ENCODE data around the gene ZNFX1.
A peak's percentile ranks its signal among the peaks of the same experiment; 100 is the strongest.

The ZNFX1 gene

GRCh38 chr20:49270736-49271135 lies 7.1 kb downstream of the ZNFX1 start:
- Histone ChIP-seq H3K4me3 (IDR thresholded peaks at IDR 0.05; ENCODE audit: insufficient read depth, low read depth, low read length) (no peak overlapping the region), H3K4me1 (ENCODE audit: low read depth, poor library complexity, severe bottlenecking) (peaks cover 56% of the 10 kb centered on the region), H3K36me3 (ENCODE audit: insufficient read depth) (peaks cover 3% of the 10 kb centered on the region; the same call in 1 of the 2 replicates), H3K4me2 (no peak overlapping the region), H3K27ac (no peak overlapping the region), H3K27me3 (ENCODE audit: insufficient read depth, low read depth) (no peaks in the 10 kb centered on the region), H3K9ac (no peak overlapping the region), H3K79me2 (ENCODE audit: insufficient read depth, low read depth) (peaks cover 37% of the 10 kb centered on the region), H4K20me1 (ENCODE audit: insufficient read depth) (no peaks in the 10 kb centered on the region), H2AFZ (ENCODE audit: low read depth) (no peak overlapping the region)
- no peak for TF ChIP-seq CTCF (conservative IDR thresholded peaks at IDR 0.05; ENCODE audit: low read depth, low read length)

GRCh38 chr20:49270177-49270576 lies 7.7 kb downstream of the ZNFX1 start:
- no peaks in the 10 kb centered on the region for H3K27me3 ChIP-seq (ENCODE audit: insufficient read depth, low read depth)
- no peak overlapping the region for H3K4me3 ChIP-seq (IDR thresholded peaks at IDR 0.05; ENCODE audit: insufficient read depth, low read depth, low read length)
- peaks cover 50% of the 10 kb centered on the region for H3K4me1 ChIP-seq (ENCODE audit: low read depth, poor library complexity, severe bottlenecking)
- H3K27ac ChIP-seq: no peak overlapping the region
- no peak overlapping the region for H2AFZ ChIP-seq (ENCODE audit: low read depth)
- H4K20me1 ChIP-seq (ENCODE audit: insufficient read depth): no peaks in the 10 kb centered on the region
- peaks cover 3% of the 10 kb centered on the region; the same call in 1 of the 2 replicates for H3K36me3 ChIP-seq (ENCODE audit: insufficient read depth)
- H3K79me2 ChIP-seq (ENCODE audit: insufficient read depth, low read depth): peaks cover 33% of the 10 kb centered on the region
- no peak overlapping the region for H3K9ac ChIP-seq
- no peak for TF ChIP-seq CTCF (conservative IDR thresholded peaks at IDR 0.05; ENCODE audit: low read depth, low read length)
- no peak overlapping the region for H3K4me2 ChIP-seq

GRCh38 chr20:49268600-49269365 lies 9.1 kb downstream of the ZNFX1 start:
- H3K4me1 ChIP-seq (ENCODE audit: low read depth, poor library complexity, severe bottlenecking): peaks cover 40% of the 10 kb centered on the region
- H3K36me3 ChIP-seq (ENCODE audit: insufficient read depth): no peaks in the 10 kb centered on the region; the same call in 1 of the 2 replicates
- no peak overlapping the region for H3K4me3 ChIP-seq (IDR thresholded peaks at IDR 0.05; ENCODE audit: insufficient read depth, low read depth, low read length)
- H3K27me3 ChIP-seq (ENCODE audit: insufficient read depth, low read depth): no peaks in the 10 kb centered on the region
- TF ChIP-seq CTCF (conservative IDR thresholded peaks at IDR 0.05; ENCODE audit: low read depth, low read length): no peak
- H3K4me2 ChIP-seq: peak overlapping the region; percentile 48
- no peak overlapping the region for H3K27ac ChIP-seq
- H2AFZ ChIP-seq (ENCODE audit: low read depth): no peak overlapping the region
- peaks cover 33% of the 10 kb centered on the region for H3K79me2 ChIP-seq (ENCODE audit: insufficient read depth, low read depth)
- no peaks in the 10 kb centered on the region for H4K20me1 ChIP-seq (ENCODE audit: insufficient read depth)
- H3K9ac ChIP-seq: no peak overlapping the region

- Histone ChIP-seq H3K27ac (no peak overlapping the region), H2AFZ (ENCODE audit: low read depth) (no peak overlapping the region), H4K20me1 (ENCODE audit: insufficient read depth) (no peaks in the 10 kb centered on the region), H3K4me2 (no peak overlapping the region), H3K4me1 (ENCODE audit: low read depth, poor library complexity, severe bottlenecking) (peaks cover 26% of the 10 kb centered on the region), H3K9ac (no peak overlapping the region), H3K4me3 (IDR thresholded peaks at IDR 0.05; ENCODE audit: insufficient read depth, low read depth, low read length) (no peak overlapping the region), H3K27me3 (ENCODE audit: insufficient read depth, low read depth) (no peaks in the 10 kb centered on the region), H3K79me2 (ENCODE audit: insufficient read depth, low read depth) (peaks cover 33% of the 10 kb centered on the region), H3K36me3 (ENCODE audit: insufficient read depth) (no peaks in the 10 kb centered on the region; the same call in 1 of the 2 replicates)
- TF ChIP-seq CTCF (conservative IDR thresholded peaks at IDR 0.05; ENCODE audit: low read depth, low read length): no peak
Measured at GRCh38 chr20:49267327-49267726, 10.5 kb downstream of the ZNFX1 start.

Measured in KMS-11 (cell line).